ENCODE data around the gene PLEKHA3. TPM values are rescaled to one million over a fixed set of nuclear protein-coding genes. Genes with fewer than 3 reads are reported as not detected.

PLEKHA3 gene
- total RNA-seq, 6 donors from 2014 or later: 5.2 to 28.9 (median 14.8) TPM

DNA sequence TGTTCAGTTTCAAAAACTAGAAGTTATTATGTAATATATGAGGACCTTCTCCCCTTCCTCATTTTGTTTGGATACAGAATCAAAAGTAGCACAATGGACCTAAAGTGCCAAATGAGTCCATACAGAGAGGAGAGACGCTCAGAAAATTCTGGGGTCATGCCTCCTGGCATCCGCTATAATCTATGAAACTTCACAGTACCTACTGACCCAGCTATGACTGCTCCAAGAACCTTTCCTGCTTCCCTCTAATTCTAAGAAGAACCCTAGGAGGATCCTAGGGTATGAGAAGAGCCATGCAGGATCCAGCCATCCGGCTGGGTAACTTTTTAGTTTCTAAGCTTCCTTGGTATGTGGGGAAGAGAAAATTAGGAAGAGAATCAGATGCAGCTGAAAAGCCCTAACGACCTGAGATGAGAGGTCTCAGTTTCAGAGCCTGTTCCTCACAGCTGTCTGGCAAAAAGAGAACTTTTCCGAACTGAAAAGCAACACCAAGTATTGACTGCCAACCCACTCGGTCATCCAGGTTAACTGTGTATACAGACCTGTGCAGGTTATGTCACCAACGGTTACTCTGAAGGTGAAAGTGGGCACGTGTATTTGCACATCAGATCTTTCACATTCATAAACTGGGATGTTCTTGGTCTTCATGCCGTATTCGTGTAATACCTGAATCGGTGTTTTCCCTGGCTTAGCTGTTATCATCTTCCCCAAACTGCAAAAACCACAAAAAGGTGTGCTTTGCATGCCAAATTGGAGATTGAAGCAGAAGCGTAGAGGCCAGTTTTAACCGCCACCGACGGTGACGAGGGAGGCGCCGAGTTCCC is 30.3 kb upstream of the PLEKHA3 start:
- peak in 1 of 2 donors; percentile 25 for DNase-seq
- ATAC-seq (ENCODE audit: low FRiP score in 2 of 2): no peak

DNA sequence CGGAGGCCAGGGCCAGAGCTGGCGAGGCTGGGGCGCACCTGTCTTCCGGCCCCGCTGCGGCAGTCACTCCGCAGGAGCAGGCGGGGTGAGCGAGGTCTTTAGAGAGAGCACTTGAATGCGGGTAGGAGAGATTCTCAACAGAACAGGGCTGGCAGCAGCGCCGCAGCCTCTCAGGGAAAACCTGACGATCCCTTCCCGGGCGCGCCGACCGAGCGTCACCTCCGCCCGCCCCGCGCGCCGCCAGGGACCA is 29.8 kb upstream of the PLEKHA3 start:
- 1 to 3% methylated on average over 7 to 10 of the region's 25 CpGs for WGBS, 2 donors
- peaks cover 20 to 26% (median 21%) of the 10 kb centered on the region in 4 donors for H3K4me1 ChIP-seq

More for the DNA sequence above, 30.3 kb upstream of the PLEKHA3 start:
- H3K4me3 ChIP-seq: peak overlapping the region; percentile 36 to 88 (median 75)
- peaks cover 14 to 28% (median 18%) of the 10 kb centered on the region in 4 donors for H3K36me3 ChIP-seq
- no peaks in the 10 kb centered on the region for H3K9me3 ChIP-seq
- H3K4me1 ChIP-seq: peaks cover 20 to 26% (median 21%) of the 10 kb centered on the region in 4 donors
- no peaks in the 10 kb centered on the region for H3K27me3 ChIP-seq
- peak overlapping the region; percentile 95 to 97 (median 96) for H3K27ac ChIP-seq
- no peak for TF ChIP-seq POLR2A (IDR thresholded peaks at IDR 0.05)
- peak in 1 of 2 donors; percentile 5 for TF ChIP-seq POLR2AphosphoS5 (IDR thresholded peaks at IDR 0.05)
- 9 to 15% methylated on average over 18 of the region's 18 CpGs for WGBS, 2 donors

DNA sequence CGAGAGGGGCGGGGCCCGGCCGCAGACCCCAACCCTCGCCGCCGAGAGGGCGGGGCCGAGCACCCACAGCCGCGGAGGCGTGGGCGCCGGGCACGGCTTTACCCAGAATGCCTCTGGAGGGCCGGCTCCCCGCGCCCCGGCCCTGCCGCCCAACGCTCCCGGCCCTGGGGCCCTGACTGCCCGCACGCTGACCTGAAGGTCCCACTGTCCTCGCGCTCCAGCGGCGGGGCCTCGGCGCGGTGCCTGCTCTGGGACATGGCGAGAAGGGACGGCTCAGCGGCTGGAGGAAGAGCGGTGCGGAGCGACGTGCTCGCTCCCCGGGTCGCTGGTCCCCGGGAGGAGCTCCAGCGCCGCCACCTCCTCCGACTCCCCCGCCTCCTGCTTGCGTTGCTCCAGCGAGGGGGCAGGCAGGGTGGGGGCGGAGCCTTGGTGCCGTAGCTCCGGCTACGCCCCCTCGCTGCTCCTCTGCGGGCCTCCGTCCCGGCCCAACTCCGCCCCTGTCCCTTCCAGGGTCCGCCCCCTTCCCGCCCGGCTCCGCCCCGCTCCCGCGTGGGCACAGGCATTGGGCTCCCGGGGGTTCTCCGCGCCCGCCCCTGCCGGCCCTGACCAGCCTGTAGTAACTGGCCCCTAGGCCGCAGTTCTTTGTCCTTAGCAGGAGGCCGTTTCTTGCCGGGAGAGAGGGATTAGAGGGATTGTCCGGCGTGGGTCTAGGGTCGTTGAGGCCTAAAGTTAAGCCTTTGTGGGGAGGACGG is 29.3 kb upstream of the PLEKHA3 start, which contains the start of the genes PJVK and PRKRA:
Gene PJVK (plus strand): TSS at position 605 of the 752 bp plus-strand sequence. CDS start 2,032 bp downstream, outside the sequence.
Gene PRKRA (minus strand): TSS at position 402 of the 752 bp plus-strand sequence. CDS start 145 bp downstream, at position 257.
- Histone ChIP-seq H3K27ac (peak within 1 kb of the TSS; percentile 95 to 97 (median 96)), H3K36me3 (peaks cover 4 to 17% (median 10%) of the 10 kb centered on the region in 4 donors), H3K27me3 (no peaks in the 10 kb centered on the region), H3K4me1 (peaks cover 20 to 26% (median 21%) of the 10 kb centered on the region in 4 donors), H3K4me3 (peak within 1 kb of the TSS; percentile 36 to 88 (median 75)), H3K9me3 (no peaks in the 10 kb centered on the region)
- peak; percentile 84 to 94 for TF ChIP-seq POLR2AphosphoS5 (IDR thresholded peaks at IDR 0.05)
- peak in 3 of 4 donors; percentile 90 to 97 (median 91) for TF ChIP-seq POLR2A (IDR thresholded peaks at IDR 0.05)
- TF ChIP-seq, protein P1, sequence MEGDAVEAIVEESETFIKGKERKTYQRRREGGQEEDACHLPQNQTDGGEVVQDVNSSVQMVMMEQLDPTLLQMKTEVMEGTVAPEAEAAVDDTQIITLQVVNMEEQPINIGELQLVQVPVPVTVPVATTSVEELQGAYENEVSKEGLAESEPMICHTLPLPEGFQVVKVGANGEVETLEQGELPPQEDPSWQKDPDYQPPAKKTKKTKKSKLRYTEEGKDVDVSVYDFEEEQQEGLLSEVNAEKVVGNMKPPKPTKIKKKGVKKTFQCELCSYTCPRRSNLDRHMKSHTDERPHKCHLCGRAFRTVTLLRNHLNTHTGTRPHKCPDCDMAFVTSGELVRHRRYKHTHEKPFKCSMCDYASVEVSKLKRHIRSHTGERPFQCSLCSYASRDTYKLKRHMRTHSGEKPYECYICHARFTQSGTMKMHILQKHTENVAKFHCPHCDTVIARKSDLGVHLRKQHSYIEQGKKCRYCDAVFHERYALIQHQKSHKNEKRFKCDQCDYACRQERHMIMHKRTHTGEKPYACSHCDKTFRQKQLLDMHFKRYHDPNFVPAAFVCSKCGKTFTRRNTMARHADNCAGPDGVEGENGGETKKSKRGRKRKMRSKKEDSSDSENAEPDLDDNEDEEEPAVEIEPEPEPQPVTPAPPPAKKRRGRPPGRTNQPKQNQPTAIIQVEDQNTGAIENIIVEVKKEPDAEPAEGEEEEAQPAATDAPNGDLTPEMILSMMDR (IDR thresholded peaks at IDR 0.05): peak in 4 of 6 experiments; percentile 8 to 30 (median 21)
- no peak for TF ChIP-seq EP300 (IDR thresholded peaks at IDR 0.05)
- ATAC-seq (ENCODE audit: low FRiP score in 2 of 2): peak; percentile 99 to 100
- peak; percentile 99 to 100 for DNase-seq
- WGBS, 2 donors: 0% methylated on average over 7 to 10 of the region's 76 CpGs

More for the DNA sequence above, 29.8 kb upstream of the PLEKHA3 start:
- ATAC-seq (ENCODE audit: low FRiP score in 2 of 2) (no peak), DNase-seq (peak in 1 of 2 donors; percentile 87)
- no peak for TF ChIP-seq POLR2AphosphoS5 (IDR thresholded peaks at IDR 0.05)
- TF ChIP-seq POLR2A (IDR thresholded peaks at IDR 0.05): no peak
- TF ChIP-seq EP300 (IDR thresholded peaks at IDR 0.05): no peak
- TF ChIP-seq, protein P1 (IDR thresholded peaks at IDR 0.05): no peak
- peaks cover 9 to 22% (median 14%) of the 10 kb centered on the region in 4 donors for H3K36me3 ChIP-seq
- H3K4me3 ChIP-seq: peak overlapping the region; percentile 36 to 88 (median 75)
- H3K27me3 ChIP-seq: no peaks in the 10 kb centered on the region
- peak overlapping the region; percentile 95 to 97 (median 96) for H3K27ac ChIP-seq
- no peaks in the 10 kb centered on the region for H3K9me3 ChIP-seq

DNA sequence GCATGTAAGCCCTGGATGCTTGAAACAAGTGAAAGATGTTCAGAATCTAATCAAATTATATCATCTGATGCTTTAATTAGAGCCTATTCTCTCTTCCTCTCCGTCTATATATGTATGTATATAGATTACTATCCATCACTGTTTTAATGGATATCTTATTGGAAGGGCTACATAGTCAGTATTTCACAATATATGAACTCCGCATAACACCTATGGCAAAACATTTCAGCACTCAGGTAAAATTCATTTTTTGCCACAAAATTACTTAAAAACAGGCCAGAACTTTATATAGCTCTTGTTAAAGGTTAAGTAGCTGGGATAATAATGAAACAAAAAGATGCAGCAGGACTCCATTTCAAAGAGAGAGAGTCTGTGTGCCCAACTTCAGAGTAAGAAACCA is 27.9 kb upstream of the PLEKHA3 start:
- Histone ChIP-seq H3K36me3 (peaks cover 0 to 8% (median 4%) of the 10 kb centered on the region in 4 donors), H3K4me3 (peak overlapping the region in 1 of 4 donors; percentile 80), H3K27me3 (no peaks in the 10 kb centered on the region), H3K4me1 (peaks cover 20 to 26% (median 21%) of the 10 kb centered on the region in 4 donors), H3K9me3 (no peaks in the 10 kb centered on the region), H3K27ac (peak overlapping the region in 2 of 4 donors; percentile 96 to 97)
- no peak for DNase-seq
- ATAC-seq (ENCODE audit: low FRiP score in 2 of 2): no peak
- WGBS, 2 donors: 92 to 100% methylated on average over 2 of the region's 2 CpGs
- TF ChIP-seq POLR2AphosphoS5 (IDR thresholded peaks at IDR 0.05) (no peak), EP300 (IDR thresholded peaks at IDR 0.05) (no peak), POLR2A (IDR thresholded peaks at IDR 0.05) (no peak)
- TF ChIP-seq, protein P1 (IDR thresholded peaks at IDR 0.05): no peak

DNA sequence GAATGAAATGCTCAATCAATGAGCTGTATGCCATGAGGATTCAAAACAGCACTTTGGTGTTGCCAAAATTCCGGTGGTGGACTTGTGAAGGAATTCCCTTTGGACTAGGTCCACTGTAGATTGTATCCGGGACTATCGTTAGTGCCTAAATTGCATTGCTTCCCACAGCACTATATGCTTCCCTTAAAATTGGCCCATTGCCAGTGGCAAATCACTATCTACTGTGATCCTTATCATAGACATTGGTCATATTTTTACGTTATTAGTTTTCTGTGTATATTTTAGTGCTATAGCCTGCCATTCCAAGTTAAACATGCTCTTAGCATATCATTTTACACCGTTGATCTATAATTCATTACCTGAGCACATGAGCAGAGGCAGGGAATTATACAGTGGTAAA is 27.4 kb upstream of the PLEKHA3 start:
- TF ChIP-seq, protein P1 (IDR thresholded peaks at IDR 0.05): no peak
- no peak for TF ChIP-seq POLR2AphosphoS5 (IDR thresholded peaks at IDR 0.05)
- no peak for TF ChIP-seq POLR2A (IDR thresholded peaks at IDR 0.05)
- Histone ChIP-seq H3K36me3 (peaks cover 0 to 8% (median 3%) of the 10 kb centered on the region in 4 donors), H3K4me1 (peaks cover 20 to 24% (median 21%) of the 10 kb centered on the region in 4 donors), H3K4me3 (no peak overlapping the region), H3K27ac (no peak overlapping the region), H3K27me3 (no peaks in the 10 kb centered on the region), H3K9me3 (no peaks in the 10 kb centered on the region)
- ATAC-seq (ENCODE audit: low FRiP score in 2 of 2) (no peak), DNase-seq (no peak)
- WGBS, 2 donors: 64 to 74% methylated on average over 5 of the region's 5 CpGs
